Measurements from ENCODE around the gene ENHO.
"Not testable (repeated sequence)": the region's sequence is repeated elsewhere in the genome, so short reads cannot be mapped to it uniquely, and the experiment has no call there.

Gene ENHO

DNA sequence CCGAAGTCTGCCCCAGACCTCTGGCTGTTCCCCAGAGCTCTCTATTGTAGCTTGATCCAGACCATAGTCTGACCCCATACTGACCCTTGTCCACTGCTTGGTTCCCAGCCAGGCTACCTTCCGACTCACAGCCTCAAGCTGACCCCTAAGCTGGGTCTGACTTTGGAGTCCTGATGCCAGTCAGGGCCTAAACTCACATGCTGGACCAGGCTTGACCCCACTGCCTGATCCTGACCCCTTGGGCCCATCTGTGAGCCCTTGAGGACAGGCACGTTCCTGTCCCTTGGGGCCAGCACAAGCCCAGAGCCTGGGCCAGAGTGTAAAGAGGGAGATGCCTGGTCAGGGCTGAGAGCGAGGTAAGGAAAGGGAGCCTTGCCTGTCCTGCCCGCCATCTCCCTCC, 32.7 kb upstream of the ENHO start:
- no peak for DNase-seq (ENCODE audit: low spot score)

GRCh38 chr9:34555002-34555348, 32.2 kb upstream of the ENHO start:
- DNase-seq (ENCODE audit: low spot score): no peak

DNA sequence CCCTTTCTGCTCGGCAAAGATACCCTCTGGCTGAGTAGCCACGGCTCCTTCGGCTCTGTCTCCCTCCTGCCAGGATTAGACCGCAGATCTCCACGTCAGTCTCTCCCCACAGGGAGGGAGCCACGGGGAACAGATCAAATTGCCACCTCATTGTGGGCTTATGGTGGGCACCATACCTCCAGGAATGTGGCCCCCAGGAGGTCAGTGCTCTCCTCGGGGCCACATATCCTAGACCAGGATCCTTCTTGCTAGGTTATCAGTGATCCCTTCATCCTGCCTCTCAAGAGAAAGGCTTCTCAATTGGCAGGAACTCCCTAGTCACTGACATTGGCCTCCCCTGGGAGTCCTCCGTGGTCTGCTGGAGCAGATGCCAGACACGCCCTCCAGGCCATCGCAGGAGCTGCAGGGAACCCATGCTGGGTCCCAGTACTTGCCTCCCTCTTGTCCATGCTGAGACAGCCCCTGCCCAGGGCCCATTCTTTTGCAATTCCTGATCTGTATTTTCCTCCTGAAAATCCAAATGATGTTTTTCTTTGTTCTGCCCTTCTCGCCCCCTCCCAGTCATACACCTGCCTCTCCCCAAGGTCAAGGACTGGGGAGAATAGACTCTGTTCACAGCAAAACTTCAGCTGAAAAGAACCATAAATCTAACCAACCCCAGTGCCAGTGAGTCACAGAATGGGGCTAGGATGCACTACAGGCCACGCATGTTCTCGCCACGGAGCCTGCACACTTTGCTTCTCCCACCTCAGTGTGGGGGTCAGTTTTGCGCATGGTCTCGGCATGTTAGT, 31.6 kb upstream of the ENHO start:
- DNase-seq (ENCODE audit: low spot score): no peak

GRCh38 chr9:34553511-34554021, 30.8 kb upstream of the ENHO start:
- DNase-seq (ENCODE audit: low spot score): no peak

DNA sequence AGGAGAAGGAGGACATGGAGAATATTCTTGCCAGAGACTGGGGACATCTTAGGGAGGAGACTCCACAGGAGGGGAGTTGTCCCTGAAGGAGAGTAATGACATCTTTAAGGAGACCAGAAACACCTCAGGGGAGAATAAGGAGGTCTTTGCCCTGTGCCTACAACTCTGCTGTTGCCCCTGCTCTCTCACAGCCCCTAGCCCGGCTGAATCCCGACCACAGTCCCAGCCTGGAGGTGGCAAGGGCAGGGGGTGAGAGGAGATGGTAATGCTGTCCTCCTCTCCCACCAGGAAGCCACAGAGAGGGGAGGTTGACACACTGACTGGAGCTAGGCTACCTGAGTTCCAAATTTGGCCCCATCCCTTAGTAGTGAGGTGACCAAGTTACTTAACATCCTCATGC, 30.2 kb upstream of the ENHO start:
- DNase-seq (ENCODE audit: low spot score): no peak

DNA sequence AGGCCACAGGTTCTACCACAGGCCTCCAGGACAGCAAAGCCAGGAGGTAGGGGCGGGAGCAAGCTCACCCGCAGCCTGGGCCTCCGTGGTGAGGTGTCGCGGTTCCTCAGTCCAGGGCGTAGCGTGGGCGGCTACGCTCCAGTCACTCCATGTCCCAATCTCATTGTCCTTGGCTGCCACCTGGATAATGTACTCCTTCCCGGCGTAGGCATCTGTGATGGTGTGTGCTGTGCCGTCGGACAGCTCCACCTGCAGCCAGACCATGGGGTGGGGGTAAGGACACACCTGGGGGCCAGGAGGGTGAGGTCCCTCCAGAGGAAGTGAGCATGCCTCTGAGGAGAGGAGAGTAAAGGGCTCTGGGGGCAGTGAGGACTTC, 29.8 kb upstream of the ENHO start:
- no peak for DNase-seq (ENCODE audit: low spot score)

DNA sequence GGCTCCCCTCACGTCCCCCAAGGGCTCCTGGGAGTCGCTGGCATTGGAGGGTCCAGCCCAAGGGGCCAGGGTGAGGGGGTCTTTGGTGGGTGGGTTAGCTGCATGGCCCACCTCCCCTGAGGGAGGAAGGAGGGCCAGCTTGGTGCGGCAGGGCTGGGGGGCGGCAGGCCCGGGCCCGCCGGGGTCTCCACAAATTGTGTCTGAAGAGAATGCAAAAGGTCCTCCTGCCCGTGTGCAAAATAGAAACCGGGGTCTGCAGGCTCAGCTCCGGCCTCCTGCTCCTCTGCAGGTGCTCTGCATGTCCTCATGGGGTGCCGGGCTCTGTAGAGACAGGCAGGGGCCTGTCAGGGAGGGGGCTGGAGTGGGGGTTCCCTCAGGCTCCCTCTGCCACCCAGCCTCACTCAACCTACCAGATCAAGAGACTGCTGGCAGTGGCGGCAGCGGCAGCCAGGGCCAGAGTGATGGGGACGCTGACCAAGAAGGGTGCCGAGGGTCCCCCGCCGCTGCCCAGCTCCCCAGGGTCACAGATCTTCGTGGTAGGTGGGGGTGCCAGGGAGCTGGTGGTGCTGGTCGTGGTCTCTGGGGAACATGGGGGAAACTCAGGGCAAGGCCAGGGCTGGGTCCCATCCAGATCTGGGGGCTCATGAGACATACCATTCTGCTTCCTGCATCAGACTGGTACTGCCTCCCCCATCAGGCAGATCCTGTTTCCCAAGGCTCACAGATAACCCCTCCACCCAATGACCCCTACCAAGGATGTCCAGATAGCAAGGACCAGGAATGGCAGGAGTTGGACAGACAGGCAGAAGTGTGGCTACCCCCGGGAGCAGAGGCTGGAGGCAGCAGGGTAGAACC, 29.2 kb upstream of the ENHO start:
- DNase-seq (ENCODE audit: low spot score): no peak

GRCh38 chr9:34550681-34551270, 28.0 kb upstream of the ENHO start:
- no peak for DNase-seq (ENCODE audit: low spot score)

DNA sequence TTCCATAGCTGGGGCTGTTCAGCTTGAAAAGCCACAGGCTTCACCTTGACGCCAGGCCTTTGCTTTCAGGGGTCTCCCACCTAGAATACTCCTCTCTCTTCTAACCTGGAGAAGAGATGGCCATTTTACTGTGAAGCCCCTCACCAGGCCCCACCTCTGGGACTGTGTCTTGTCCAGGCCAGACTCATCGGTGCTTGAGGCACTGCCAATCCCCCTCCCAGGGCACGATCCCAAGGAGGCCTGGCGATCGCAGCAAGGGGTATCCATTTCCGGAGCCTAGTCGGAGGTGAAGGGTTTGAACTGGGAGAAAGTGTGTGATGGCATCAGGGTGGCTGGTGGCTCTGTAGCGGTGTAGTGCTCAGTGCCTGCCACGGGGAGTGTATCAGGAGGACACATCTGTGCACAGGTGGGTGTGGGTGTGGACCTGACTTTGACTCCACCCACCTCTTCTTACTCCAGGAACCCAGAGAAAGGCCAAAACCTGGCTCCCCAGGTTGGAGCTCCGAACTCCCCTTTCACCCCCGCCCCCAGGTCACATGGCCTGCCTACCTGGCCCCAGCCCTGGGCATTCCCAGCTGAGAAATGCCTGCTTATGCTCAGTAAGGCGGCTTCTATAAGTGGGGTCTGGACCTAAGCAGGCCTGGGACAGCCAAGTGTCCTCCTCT, 27.4 kb upstream of the ENHO start:
- no peak for DNase-seq (ENCODE audit: low spot score)

GRCh38 chr9:34549407-34549732, 26.6 kb upstream of the ENHO start:
- no peak for DNase-seq (ENCODE audit: low spot score)

GRCh38 chr9:34547960-34548611, 25.3 kb upstream of the ENHO start:
- peak; percentile 12 for DNase-seq (ENCODE audit: low spot score)

- peak; percentile 34 for DNase-seq (ENCODE audit: low spot score)
These were observed 24.3 kb upstream of the ENHO start for GRCh38 chr9:34546834-34547827.

DNA sequence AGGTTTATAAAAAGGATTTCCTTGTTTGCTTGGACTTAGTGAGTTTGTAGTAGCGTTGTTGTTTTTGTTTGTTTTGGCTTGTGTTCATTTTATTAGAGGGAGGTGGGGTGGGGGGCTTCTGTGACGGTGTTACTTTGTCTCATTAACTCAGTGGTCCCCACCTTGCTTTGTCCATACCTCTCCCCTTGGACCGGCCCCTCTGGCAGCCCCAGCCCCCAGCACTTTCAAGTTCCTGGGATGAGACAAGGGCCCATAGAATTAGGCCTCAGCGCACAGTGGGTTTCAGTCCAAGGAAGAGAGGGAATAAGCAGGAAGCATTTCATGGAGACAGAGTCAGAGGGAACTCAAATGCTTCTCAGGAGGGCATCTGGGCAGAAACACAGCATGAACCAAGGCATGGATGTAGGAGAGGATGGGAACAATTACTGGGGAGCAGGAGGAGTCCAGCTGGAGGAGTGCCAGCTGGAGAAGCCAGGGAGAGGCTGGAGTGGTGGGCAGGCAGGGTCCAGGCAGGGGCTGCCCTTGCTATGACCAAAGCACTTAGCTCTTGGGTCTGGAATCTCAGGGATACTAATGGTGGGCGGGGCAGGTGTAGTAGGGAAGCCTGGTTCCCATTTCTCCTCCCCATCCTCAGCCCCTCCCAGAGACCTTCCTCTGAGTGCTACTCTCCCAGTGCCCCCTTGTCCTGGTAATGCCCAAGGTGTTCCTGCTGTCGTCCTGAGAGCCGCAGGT, 23.5 kb upstream of the ENHO start:
- DNase-seq (ENCODE audit: low spot score): no peak

GRCh38 chr9:34545497-34545896, 22.7 kb upstream of the ENHO start:
- no peak for DNase-seq (ENCODE audit: low spot score)

GRCh38 chr9:34544035-34544434, 21.2 kb upstream of the ENHO start:
- DNase-seq (ENCODE audit: low spot score): no peak

DNA sequence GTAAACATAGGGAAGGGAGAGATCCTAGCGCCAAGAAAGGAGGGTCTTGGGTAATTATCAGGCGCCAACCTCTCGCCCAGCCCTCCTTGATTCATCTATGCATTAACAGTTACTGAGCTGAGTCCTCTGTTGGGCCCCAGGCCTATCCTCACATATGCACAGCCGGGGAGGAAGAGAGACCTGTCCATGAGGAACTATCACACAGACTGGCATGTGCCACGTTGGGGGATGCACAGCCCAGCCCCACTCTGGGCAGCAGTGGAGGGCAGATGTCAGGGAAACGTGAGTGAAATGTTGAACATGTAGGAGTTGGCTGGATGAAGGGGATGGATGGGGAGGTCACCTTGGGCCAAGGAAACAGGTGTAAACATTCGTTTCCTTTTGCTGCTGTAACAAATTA, 18.8 kb upstream of the ENHO start:
- no peak for DNase-seq (ENCODE audit: low spot score)

- DNase-seq (ENCODE audit: low spot score): no peak
These were observed 18.0 kb upstream of the ENHO start for GRCh38 chr9:34540827-34541226.

DNA sequence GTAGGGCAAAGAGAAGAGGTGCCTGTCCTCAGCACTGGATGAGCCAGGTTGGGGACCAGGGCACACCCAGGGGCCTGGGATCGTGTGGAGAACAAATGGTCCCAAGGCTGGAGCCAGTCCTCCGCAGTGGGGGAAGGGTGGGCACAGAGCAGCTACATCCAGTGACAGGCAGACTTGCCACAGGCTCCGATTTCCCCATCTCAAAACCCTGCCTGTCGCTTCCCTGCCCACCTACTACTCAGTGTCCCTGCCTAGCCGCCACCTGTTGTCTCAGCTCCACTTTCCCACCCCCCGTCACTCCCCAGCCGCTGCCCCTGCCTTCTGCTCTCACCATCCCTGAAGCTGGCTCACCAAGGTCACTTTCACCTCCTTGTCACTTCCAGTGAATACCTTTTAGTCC, 13.9 kb upstream of the ENHO start:
- no peak for DNase-seq (ENCODE audit: low spot score)

DNA sequence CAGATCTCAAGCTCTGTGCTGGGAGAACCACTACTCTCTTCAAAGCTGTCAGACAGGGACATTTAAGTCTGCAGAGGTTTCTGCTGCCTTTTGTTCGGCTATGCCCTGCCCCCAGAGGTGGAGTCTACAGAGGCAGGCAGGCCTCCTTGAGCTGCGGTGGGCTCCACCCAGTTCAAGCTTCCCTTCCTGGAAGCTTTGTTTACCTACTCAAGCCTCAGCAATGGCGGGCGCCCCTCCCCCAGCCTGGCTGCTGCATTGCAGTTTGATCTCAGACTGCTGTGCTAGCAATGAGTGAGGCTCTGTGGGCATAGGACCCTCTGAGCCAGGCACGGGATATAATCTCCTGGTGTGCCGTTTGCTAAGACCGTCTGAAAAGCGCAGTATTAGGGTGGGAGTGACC, 9.3 kb upstream of the ENHO start:
- DNase-seq (ENCODE audit: low spot score): not testable (repeated sequence)

GRCh38 chr9:34526026-34526425, 3.2 kb upstream of the ENHO start:
- no peak for DNase-seq (ENCODE audit: low spot score)
